Measurements from ENCODE around the gene ANTXR2.
A peak's percentile ranks its signal among the peaks of the same experiment; 100 is the strongest.

The ANTXR2 gene

GRCh38 chr4:79854856-79855502 is 218.1 kb downstream of the ANTXR2 start:
- DNase-seq: no peak

- peak; percentile 32 for DNase-seq
Measured at GRCh38 chr4:79852305-79852730, 220.7 kb downstream of the ANTXR2 start.

GRCh38 chr4:79851625-79852304 is 221.3 kb downstream of the ANTXR2 start:
- DNase-seq: peak; percentile 10

Data from amniotic stem cell (primary cell).